ENCODE measurements around the gene DUS1L. TPM values are rescaled to one million over a fixed set of nuclear protein-coding genes. Genes with fewer than 3 reads are reported as not detected.

DUS1L gene
- total and polyA plus RNA-seq, 2 donors (not counting 1 experiment from before 2014, with no cell fraction given): 109 to 241 TPM

DNA sequence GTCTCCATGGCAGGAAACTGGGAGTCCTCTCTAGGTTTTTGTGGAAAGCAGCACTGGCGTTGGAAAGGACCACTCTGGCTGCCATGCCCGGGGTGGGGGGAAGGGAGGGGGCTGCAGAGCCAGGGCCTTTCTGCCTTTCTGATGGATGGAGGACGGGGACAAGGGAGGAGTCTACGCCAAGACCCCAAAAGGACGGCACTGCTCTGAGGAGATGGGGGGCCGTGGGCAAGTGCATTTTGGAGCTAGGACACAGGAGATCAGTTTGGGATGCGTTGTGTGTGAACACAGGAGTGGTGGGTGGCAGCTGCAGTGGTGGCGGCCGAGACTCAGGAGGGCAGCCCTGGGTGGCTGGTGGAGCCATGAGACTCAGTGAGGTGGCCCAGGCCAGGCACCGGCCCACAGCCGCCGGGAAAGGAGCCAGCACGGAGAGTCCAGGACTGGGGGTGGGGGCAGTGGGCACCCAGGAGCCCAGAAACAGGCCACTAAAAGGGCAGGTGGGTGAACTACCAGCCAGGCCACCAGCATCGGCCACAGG is 45.0 kb downstream of the DUS1L start:
- no peak overlapping the region for H3K9ac ChIP-seq (ENCODE audit: low read length)

DNA sequence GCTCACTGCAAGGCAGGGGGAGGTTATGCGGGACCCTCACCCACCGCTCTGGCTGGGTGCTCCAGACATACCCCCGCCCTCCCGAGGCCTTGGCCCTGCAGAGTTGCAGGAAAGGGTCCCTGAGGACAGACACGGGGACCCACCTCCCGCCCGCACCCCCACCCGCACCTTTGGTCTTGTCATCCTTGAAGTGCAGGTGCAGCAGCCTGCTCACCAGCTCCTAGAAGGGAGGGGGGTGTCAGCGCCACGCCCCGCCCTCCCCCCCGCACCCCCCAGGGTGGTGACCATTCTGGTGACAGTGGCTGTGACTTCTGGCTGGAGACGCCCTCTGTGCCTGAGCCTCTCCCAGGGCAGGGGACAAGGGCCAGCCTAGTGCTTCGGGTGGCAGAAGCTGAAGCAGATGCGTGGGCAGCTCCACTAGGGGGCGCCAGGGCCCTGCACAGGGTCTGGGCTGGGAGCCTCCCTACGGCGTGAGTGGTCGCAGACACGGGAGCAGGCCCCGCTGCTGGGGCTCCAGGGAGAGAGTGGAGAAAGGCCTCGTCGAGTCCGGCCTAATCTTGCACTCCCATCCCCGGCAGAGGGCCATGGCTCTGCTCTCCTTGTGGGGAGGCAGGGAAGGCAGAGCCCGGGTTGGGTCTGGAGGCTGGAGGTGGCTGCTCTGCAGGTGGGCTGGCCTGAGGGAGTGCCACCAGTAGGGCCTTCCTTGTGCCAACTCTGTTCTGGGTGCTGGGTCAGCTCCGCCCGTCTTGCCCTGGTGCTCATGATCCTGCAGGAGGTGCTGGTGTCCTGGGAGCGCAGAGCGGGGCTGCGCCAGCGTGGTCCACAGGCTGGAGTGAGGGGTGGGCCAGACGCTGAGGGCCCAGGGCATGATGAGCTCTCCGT is 45.7 kb downstream of the DUS1L start:
- DNase-seq (peak; percentile 68), ATAC-seq (ENCODE audit: low read depth) (no peak)
- Histone ChIP-seq H3K27me3 (replicated peaks in 1 of 4; ENCODE audit: control extremely low read depth in 1 of 4, control insufficient read depth in 3 of 4, insufficient read depth in 4 of 4, low read length in 3 of 4) (peaks cover 0 to 6% (median 0%) of the 10 kb centered on the region in 4 experiments), H3K4me3 (ENCODE audit: control extremely low read depth in 1 of 5, extremely low read depth in 1 of 5, insufficient read depth in 1 of 5, low read depth in 2 of 5, low read length in 4 of 5) (no peak overlapping the region), H3K9me3 (ENCODE audit: control extremely low read depth in 1 of 3, control insufficient read depth in 2 of 3, insufficient read depth in 1 of 3, low read length in 2 of 3) (no peaks in the 10 kb centered on the region), H3K9ac (ENCODE audit: low read length) (no peak overlapping the region), H3K36me3 (replicated peaks in 1 of 2; ENCODE audit: control extremely low read depth in 1 of 2, control insufficient read depth in 1 of 2, extremely low read depth in 1 of 2, insufficient read depth in 2 of 2, low read length in 1 of 2) (peaks cover 0 to 3% of the 10 kb centered on the region in 2 experiments), H3K4me2 (replicated peaks; ENCODE audit: low read depth, low read length, poor library complexity, severe bottlenecking) (no peak overlapping the region), H3K79me2 (ENCODE audit: control insufficient read depth, insufficient read depth, low read length) (peaks cover 22% of the 10 kb centered on the region), H3K27ac (ENCODE audit: low read length in 2 of 2) (no peak overlapping the region), H3K4me1 (ENCODE audit: control insufficient read depth in 2 of 2, insufficient read depth in 2 of 2, low read length in 2 of 2) (peaks cover 14 to 33% of the 10 kb centered on the region in 2 donors), H4K20me1 (ENCODE audit: control insufficient read depth, insufficient read depth, low read length, poor library complexity, severe bottlenecking) (peaks cover 25% of the 10 kb centered on the region), H2AFZ (ENCODE audit: insufficient read depth, low read depth, low read length, poor library complexity, severe bottlenecking) (no peak overlapping the region)
- Mint-ChIP-seq H3K4me1 (peaks cover 15% of the 10 kb centered on the region), H3K27ac (no peak overlapping the region), H3K4me3 (peak overlapping the region; percentile 23), H3K27me3 (no peaks in the 10 kb centered on the region), H3K9me3 (ENCODE audit: insufficient read depth) (no peaks in the 10 kb centered on the region)
- 79% methylated on average over 26 of the region's 34 CpGs for WGBS (ENCODE audit: insufficient coverage)
- ChIA-PET POLR2A (interaction anchor here (0.7 kb wide), 1 partner anchor 36 kb away, joined by 8 read pairs; no protein-coding TSS in a partner anchor), CTCF (interaction anchor here (0.6 to 7.2 kb wide), 12 partner anchors 10 to 281 kb away, joined by 3 to 91 read pairs (median 4); partner anchors contain the start of genes ASPSCR1, DCXR and MAFG)
- no peak for TF ChIP-seq EZH2 (IDR thresholded peaks at IDR 0.05; ENCODE audit: borderline replicate concordance, insufficient read depth, low read depth, low read length, poor library complexity, severe bottlenecking)
- TF ChIP-seq, protein P1, sequence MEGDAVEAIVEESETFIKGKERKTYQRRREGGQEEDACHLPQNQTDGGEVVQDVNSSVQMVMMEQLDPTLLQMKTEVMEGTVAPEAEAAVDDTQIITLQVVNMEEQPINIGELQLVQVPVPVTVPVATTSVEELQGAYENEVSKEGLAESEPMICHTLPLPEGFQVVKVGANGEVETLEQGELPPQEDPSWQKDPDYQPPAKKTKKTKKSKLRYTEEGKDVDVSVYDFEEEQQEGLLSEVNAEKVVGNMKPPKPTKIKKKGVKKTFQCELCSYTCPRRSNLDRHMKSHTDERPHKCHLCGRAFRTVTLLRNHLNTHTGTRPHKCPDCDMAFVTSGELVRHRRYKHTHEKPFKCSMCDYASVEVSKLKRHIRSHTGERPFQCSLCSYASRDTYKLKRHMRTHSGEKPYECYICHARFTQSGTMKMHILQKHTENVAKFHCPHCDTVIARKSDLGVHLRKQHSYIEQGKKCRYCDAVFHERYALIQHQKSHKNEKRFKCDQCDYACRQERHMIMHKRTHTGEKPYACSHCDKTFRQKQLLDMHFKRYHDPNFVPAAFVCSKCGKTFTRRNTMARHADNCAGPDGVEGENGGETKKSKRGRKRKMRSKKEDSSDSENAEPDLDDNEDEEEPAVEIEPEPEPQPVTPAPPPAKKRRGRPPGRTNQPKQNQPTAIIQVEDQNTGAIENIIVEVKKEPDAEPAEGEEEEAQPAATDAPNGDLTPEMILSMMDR (IDR thresholded peaks at IDR 0.05): peak; percentile 65
- intact Hi-C loops (cut with micrococcal nuclease): no loop called here

More for the DNA sequence above, 45.0 kb downstream of the DUS1L start:
- ChIA-PET CTCF (interaction anchor here (0.5 to 7.2 kb wide), 11 partner anchors 10 to 660 kb away, joined by 3 to 91 read pairs (median 3); partner anchors contain the start of genes ASPSCR1 and DCXR), POLR2A (no interaction called here)
- H3K4me3 Mint-ChIP-seq: peak overlapping the region; percentile 16
- ATAC-seq (ENCODE audit: low read depth): no peak
- peaks cover 0 to 6% (median 0%) of the 10 kb centered on the region in 4 experiments for H3K27me3 ChIP-seq (replicated peaks in 1 of 4; ENCODE audit: control extremely low read depth in 1 of 4, control insufficient read depth in 3 of 4, insufficient read depth in 4 of 4, low read length in 3 of 4)
- peaks cover 25% of the 10 kb centered on the region for H4K20me1 ChIP-seq (ENCODE audit: control insufficient read depth, insufficient read depth, low read length, poor library complexity, severe bottlenecking)
- intact Hi-C loops (cut with micrococcal nuclease): loop anchor here (1.0 kb wide), 1 partner anchor 61 kb away; no protein-coding TSS in a partner anchor
- H3K79me2 ChIP-seq (ENCODE audit: control insufficient read depth, insufficient read depth, low read length): peaks cover 23% of the 10 kb centered on the region
- H3K9me3 ChIP-seq (ENCODE audit: control extremely low read depth in 1 of 3, control insufficient read depth in 2 of 3, insufficient read depth in 1 of 3, low read length in 2 of 3): no peaks in the 10 kb centered on the region
- DNase-seq: no peak
- WGBS (ENCODE audit: insufficient coverage): 95% methylated on average over 14 of the region's 14 CpGs
- peaks cover 15% of the 10 kb centered on the region for H3K4me1 Mint-ChIP-seq
- no peak overlapping the region for H3K27ac Mint-ChIP-seq
- H3K9me3 Mint-ChIP-seq (ENCODE audit: insufficient read depth): no peaks in the 10 kb centered on the region
- no peak overlapping the region for H2AFZ ChIP-seq (ENCODE audit: insufficient read depth, low read depth, low read length, poor library complexity, severe bottlenecking)
- no peak overlapping the region for H3K4me3 ChIP-seq (ENCODE audit: control extremely low read depth in 1 of 5, extremely low read depth in 1 of 5, insufficient read depth in 1 of 5, low read depth in 2 of 5, low read length in 4 of 5)
- TF ChIP-seq EZH2 (IDR thresholded peaks at IDR 0.05; ENCODE audit: borderline replicate concordance, insufficient read depth, low read depth, low read length, poor library complexity, severe bottlenecking): no peak
- peaks cover 0 to 3% of the 10 kb centered on the region in 2 experiments for H3K36me3 ChIP-seq (replicated peaks in 1 of 2; ENCODE audit: control extremely low read depth in 1 of 2, control insufficient read depth in 1 of 2, extremely low read depth in 1 of 2, insufficient read depth in 2 of 2, low read length in 1 of 2)
- no peaks in the 10 kb centered on the region for H3K27me3 Mint-ChIP-seq
- no peak overlapping the region for H3K4me2 ChIP-seq (replicated peaks; ENCODE audit: low read depth, low read length, poor library complexity, severe bottlenecking)
- H3K27ac ChIP-seq (ENCODE audit: low read length in 2 of 2): no peak overlapping the region
- H3K4me1 ChIP-seq (ENCODE audit: control insufficient read depth in 2 of 2, insufficient read depth in 2 of 2, low read length in 2 of 2): peaks cover 14 to 33% of the 10 kb centered on the region in 2 donors
